Activated CD8-positive, alpha-beta memory T cell treated with anti-CD3 and anti-CD28 coated beads for 1 hour (primary cell): ENCODE measurements around the gene PDE6B.
"Not testable (repeated sequence)": the region's sequence is repeated elsewhere in the genome, so short reads cannot be mapped to it uniquely, and the experiment has no call there.

Experiments used
- DNase-seq, 2 donors: peaks; one replicate each; pipeline ENCODE4 v3.0.0-alpha.2; 2020; ENCODE audit warnings: low read depth in 1 of 2; ENCODE audit errors: extremely low read depth in 1 of 2

PDE6B gene

GRCh38 chr4:624705-625590, at the start of gene PDE6B:
Gene PDE6B, plus strand, starts transcription at chr4:625573. Its CDS starts 54 bp downstream, at chr4:625627.
- DNase-seq = no peak

GRCh38 chr4:576245-576821, 49.0 kb upstream of the PDE6B start, which contains the start of gene TMEM271:
Gene TMEM271, minus strand, starts transcription at chr4:576295. Its CDS starts 233 bp downstream, at chr4:576062.
- no peak for DNase-seq

GRCh38 chr4:576991-577498, 48.3 kb upstream of the PDE6B start:
- no peak for DNase-seq

GRCh38 chr4:577499-578450, 47.6 kb upstream of the PDE6B start:
- no peak for DNase-seq

GRCh38 chr4:578451-579443, 46.6 kb upstream of the PDE6B start:
- DNase-seq = no peak

- no peak for DNase-seq
These were observed 45.7 kb upstream of the PDE6B start for GRCh38 chr4:579543-580175.

- DNase-seq = no peak
These were observed 44.2 kb upstream of the PDE6B start for GRCh38 chr4:581181-581580.

GRCh38 chr4:581753-582361, 43.5 kb upstream of the PDE6B start:
- no peak for DNase-seq

GRCh38 chr4:583820-584219, 41.6 kb upstream of the PDE6B start:
- DNase-seq = no peak

- DNase-seq = no peak
These were observed 37.6 kb upstream of the PDE6B start for GRCh38 chr4:587671-588350.

GRCh38 chr4:588351-588849, 37.0 kb upstream of the PDE6B start:
- DNase-seq = no peak

GRCh38 chr4:589219-589963, 36.0 kb upstream of the PDE6B start:
- no peak for DNase-seq

- DNase-seq = no peak
These were observed 35.0 kb upstream of the PDE6B start for GRCh38 chr4:590313-590841.

- not testable (repeated sequence) for DNase-seq
These were observed 33.2 kb upstream of the PDE6B start for GRCh38 chr4:592178-592577.

GRCh38 chr4:592825-593520, 32.4 kb upstream of the PDE6B start:
- no peak for DNase-seq

- DNase-seq = no peak
These were observed 26.4 kb upstream of the PDE6B start for GRCh38 chr4:598925-599324.

GRCh38 chr4:600166-600565, 25.2 kb upstream of the PDE6B start:
- DNase-seq = no peak
